Left ventricle myocardium inferior (tissue), 1 donor: Measurements from ENCODE around the gene LYPD6. TPM values are rescaled to one million over a fixed set of nuclear protein-coding genes. Genes with fewer than 3 reads are reported as not detected.

ENCODE experiments used
- DNase-seq: peaks from one replicate; pipeline ENCODE4 v3.0.0-alpha.2; 2020
- H3K27ac ChIP-seq: fragments of 200-600 bp; replicated peaks from 2 replicates; pipeline ENCODE4 v1.8.0; 2021
- H3K27me3 ChIP-seq: fragments of 200-600 bp; 2 replicates; pipeline ENCODE4 v1.8.0; 2021; ENCODE audit warnings: low read depth
- H3K36me3 ChIP-seq: fragments of 200-600 bp; 2 replicates; pipeline ENCODE4 v1.8.0; 2021
- H3K4me1 ChIP-seq: fragments of 200-600 bp; 2 replicates; pipeline ENCODE4 v1.8.0; 2021
- H3K4me3 ChIP-seq: fragments of 200-600 bp; 2 replicates; pipeline ENCODE4 v1.8.0; 2021; ENCODE audit warnings: mild to moderate bottlenecking, moderate library complexity
- H3K9me3 ChIP-seq: fragments of 200-600 bp; replicated peaks from 2 replicates; pipeline ENCODE4 v1.8.0; 2021
- CTCF ChIP-seq: fragments of 200-600 bp; IDR thresholded peaks from 2 replicates; pipeline ENCODE4 v1.8.0; 2021; ENCODE audit warnings: antibody characterized with exemption, mild to moderate bottlenecking, borderline replicate concordance
- intact Hi-C: fragments of 100-400 bp; cut with micrococcal nuclease; formaldehyde crosslinking; loops from one replicate; pipeline ENCODE4 v1.11.0; 2022
- total RNA-seq: library from RNA; stranded (reverse); fragmentation: NEBNext Ultra II Directional; extraction: Animal tissue kit (Norgen Biotek cat#: 25700); gene quantifications from one replicate; pipeline ENCODE4 v1.2.1, GENCODE V29; 2021
- donor health status: DM: no; HTN: yes; CAD: no; lungs with severe emphysema.

Gene LYPD6
- total RNA-seq, 1 donor from 2014 or later: 0.08 TPM

GRCh38 chr2:149465873-149466272, 135.5 kb downstream of the LYPD6 start:
- H3K27me3 ChIP-seq: no peaks in the 10 kb centered on the region
- H3K4me1 ChIP-seq: no peaks in the 10 kb centered on the region
- intact Hi-C loops: no loop called here
- H3K36me3 ChIP-seq: no peaks in the 10 kb centered on the region
- no peak for TF ChIP-seq CTCF
- H3K4me3 ChIP-seq: no peak overlapping the region
- peaks cover 21% of the 10 kb centered on the region for H3K9me3 ChIP-seq
- no peak for DNase-seq
- no peak overlapping the region for H3K27ac ChIP-seq

DNA sequence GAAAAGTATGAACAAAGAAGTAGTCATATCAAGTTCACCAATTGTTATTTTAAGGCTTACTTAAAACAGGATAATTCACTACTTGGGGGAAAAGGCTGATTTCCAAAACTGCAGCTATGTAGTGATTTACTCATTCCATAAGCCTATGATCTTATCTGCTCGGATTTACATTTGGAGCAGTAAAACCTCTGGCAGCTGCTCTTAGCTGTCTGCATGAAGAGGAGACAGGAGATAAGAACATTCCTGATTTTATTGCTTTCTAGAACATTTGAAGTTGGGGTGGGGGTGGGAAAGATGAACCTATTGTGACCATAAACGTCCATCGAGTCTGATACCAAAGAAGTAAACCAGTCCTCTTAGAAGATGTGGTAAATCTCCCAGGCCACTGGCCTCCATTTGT, 136.2 kb downstream of the LYPD6 start:
- no peak for TF ChIP-seq CTCF
- intact Hi-C loops: no loop called here
- H3K27me3 ChIP-seq: no peaks in the 10 kb centered on the region

GRCh38 chr2:149467436-149467835, 137.0 kb downstream of the LYPD6 start:
- TF ChIP-seq CTCF: no peak
- H3K4me3 ChIP-seq: no peak overlapping the region
- intact Hi-C loops: no loop called here

More for the DNA sequence above, 136.2 kb downstream of the LYPD6 start:
- Histone ChIP-seq H3K4me3 (no peak overlapping the region), H3K27ac (no peak overlapping the region), H3K4me1 (no peaks in the 10 kb centered on the region), H3K9me3 (peaks cover 13% of the 10 kb centered on the region), H3K36me3 (no peaks in the 10 kb centered on the region)
- no peak for DNase-seq

DNA sequence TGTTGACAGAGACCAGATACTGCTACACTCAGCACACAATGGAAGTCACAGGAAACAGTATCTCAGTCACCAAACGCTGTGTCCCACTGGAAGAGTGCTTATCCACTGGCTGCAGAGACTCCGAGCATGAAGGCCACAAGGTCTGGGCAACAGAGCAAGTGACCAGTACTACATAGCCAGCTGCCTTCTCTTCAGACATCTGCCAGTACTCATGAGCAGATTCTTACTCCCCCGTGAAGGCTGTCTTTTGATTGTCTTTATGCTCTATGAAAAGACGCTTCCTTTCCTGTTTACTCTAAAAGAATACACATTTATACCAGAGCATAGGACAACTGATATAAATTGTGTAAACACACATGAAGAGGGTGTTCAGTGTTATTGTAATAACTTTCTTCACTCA, 138.2 kb downstream of the LYPD6 start:
- intact Hi-C loops: no loop called here
- no peak for DNase-seq
- H3K4me1 ChIP-seq: no peaks in the 10 kb centered on the region
- H3K9me3 ChIP-seq: no peaks in the 10 kb centered on the region
- H3K27me3 ChIP-seq: no peaks in the 10 kb centered on the region
- no peaks in the 10 kb centered on the region for H3K36me3 ChIP-seq
- no peak for TF ChIP-seq CTCF
- no peak overlapping the region for H3K4me3 ChIP-seq
- no peak overlapping the region for H3K27ac ChIP-seq

More at GRCh38 chr2:149467436-149467835, 137.0 kb downstream of the LYPD6 start:
- no peaks in the 10 kb centered on the region for H3K4me1 ChIP-seq
- no peaks in the 10 kb centered on the region for H3K27me3 ChIP-seq
- no peak for DNase-seq
- peaks cover 5% of the 10 kb centered on the region for H3K9me3 ChIP-seq
- H3K36me3 ChIP-seq: no peaks in the 10 kb centered on the region
- H3K27ac ChIP-seq: no peak overlapping the region

GRCh38 chr2:149470046-149470445, 139.7 kb downstream of the LYPD6 start:
- intact Hi-C loops: no loop called here

More at GRCh38 chr2:149470046-149470445, 139.7 kb downstream of the LYPD6 start:
- DNase-seq: no peak
- no peaks in the 10 kb centered on the region for H3K27me3 ChIP-seq
- H3K36me3 ChIP-seq: no peaks in the 10 kb centered on the region
- no peak for TF ChIP-seq CTCF
- H3K4me1 ChIP-seq: no peaks in the 10 kb centered on the region
- no peaks in the 10 kb centered on the region for H3K9me3 ChIP-seq
- no peak overlapping the region for H3K4me3 ChIP-seq
- H3K27ac ChIP-seq: no peak overlapping the region
